HG03469 (cell line): ENCODE results near the gene CCK.
"Not testable (repeated sequence)": the region's sequence is repeated elsewhere in the genome, so short reads cannot be mapped to it uniquely, and the experiment has no call there.

ENCODE experiments used
- ATAC-seq: cut with Tn5 transposase; IDR thresholded peaks from one replicate; pipeline ENCODE4 v1.9.1; 2021; ENCODE audit warnings: mild to moderate bottlenecking, moderate library complexity, moderate number of reproducible peaks; ENCODE audit not compliant: unreplicated experiment

Gene CCK

GRCh38 chr3:42266085-42266484 is at the start of gene CCK:
Gene CCK (minus strand): TSS chr3:42266185. CDS start chr3:42263630, 2,555 bp downstream.
- ATAC-seq, result no peak

- ATAC-seq, result no peak
Observed at GRCh38 chr3:42314411-42314810, 48.4 kb upstream of the CCK start.

- no peak for ATAC-seq
Observed at GRCh38 chr3:42308651-42309050, 42.7 kb upstream of the CCK start.

GRCh38 chr3:42306499-42306898 is 40.5 kb upstream of the CCK start:
- ATAC-seq, result no peak

- no peak for ATAC-seq
Observed at GRCh38 chr3:42302924-42303634, 37.1 kb upstream of the CCK start.

GRCh38 chr3:42301446-42302175 is 35.6 kb upstream of the CCK start:
- ATAC-seq, result no peak

- no peak for ATAC-seq
Observed at GRCh38 chr3:42300778-42301177, 34.8 kb upstream of the CCK start.

GRCh38 chr3:42300013-42300412 is 34.0 kb upstream of the CCK start:
- no peak for ATAC-seq

- ATAC-seq, result no peak
Observed at GRCh38 chr3:42298259-42298658, 32.3 kb upstream of the CCK start.

GRCh38 chr3:42292009-42292408 is 26.0 kb upstream of the CCK start:
- no peak for ATAC-seq

GRCh38 chr3:42290966-42291714 is 25.2 kb upstream of the CCK start:
- no peak for ATAC-seq

GRCh38 chr3:42289026-42289425 is 23.0 kb upstream of the CCK start:
- ATAC-seq, result no peak

- ATAC-seq, result no peak
Observed at GRCh38 chr3:42288385-42288784, 22.4 kb upstream of the CCK start.

GRCh38 chr3:42287423-42287822 is 21.4 kb upstream of the CCK start:
- not testable (repeated sequence) for ATAC-seq

GRCh38 chr3:42277676-42278075 is 11.7 kb upstream of the CCK start:
- no peak for ATAC-seq

GRCh38 chr3:42276141-42277132 is 10.5 kb upstream of the CCK start:
- ATAC-seq, result peak; percentile 56

- no peak for ATAC-seq
Observed at GRCh38 chr3:42275217-42275616, 9.2 kb upstream of the CCK start.

GRCh38 chr3:42274266-42274665 is 8.3 kb upstream of the CCK start:
- no peak for ATAC-seq

GRCh38 chr3:42273361-42273760 is 7.4 kb upstream of the CCK start:
- no peak for ATAC-seq

GRCh38 chr3:42271786-42272185 is 5.8 kb upstream of the CCK start:
- ATAC-seq, result no peak

GRCh38 chr3:42270561-42270960 is 4.6 kb upstream of the CCK start:
- ATAC-seq, result no peak
